ENCODE measurements around the gene OR1G1. TPM values are rescaled to one million over a fixed set of nuclear protein-coding genes. Genes with fewer than 3 reads are reported as not detected.
"Not testable (repeated sequence)": the region's sequence is repeated elsewhere in the genome, so short reads cannot be mapped to it uniquely, and the experiment has no call there.

Gene OR1G1
- total RNA-seq, result not detected in 2 replicates

DNA sequence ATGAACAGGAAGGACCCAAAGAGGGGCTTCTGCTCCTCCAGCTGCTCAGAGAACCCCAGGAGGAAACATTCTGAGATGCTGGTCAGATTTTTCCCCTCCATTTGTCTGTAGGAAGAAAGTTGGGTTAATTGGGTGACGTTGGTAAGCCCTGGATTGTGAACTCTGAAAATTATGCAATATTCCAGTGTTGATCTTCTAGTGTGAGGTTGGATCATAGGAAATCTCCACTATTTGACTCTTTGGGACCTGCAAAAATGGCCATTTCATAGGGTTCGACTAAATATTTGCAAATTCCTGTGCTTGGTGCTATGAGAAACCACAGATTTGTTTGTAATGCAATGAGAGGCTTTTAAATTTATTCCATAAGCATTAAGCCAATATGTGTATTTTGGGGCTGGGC, at the start of gene OR1G1:
Gene OR1G1 (minus strand): TSS at position 101 of the 400 bp plus-strand sequence. CDS start 0 bp downstream, at position 101.
- no peaks in the 10 kb centered on the region for H3K27me3 ChIP-seq (ENCODE audit: control insufficient read depth, insufficient read depth, low read length)
- H3K36me3 ChIP-seq (ENCODE audit: control insufficient read depth, insufficient read depth, low read length), result no peaks in the 10 kb centered on the region
- no peak within 1 kb of the TSS for H3K4me3 ChIP-seq (ENCODE audit: low read depth, low read length)
- TF ChIP-seq, protein P1, sequence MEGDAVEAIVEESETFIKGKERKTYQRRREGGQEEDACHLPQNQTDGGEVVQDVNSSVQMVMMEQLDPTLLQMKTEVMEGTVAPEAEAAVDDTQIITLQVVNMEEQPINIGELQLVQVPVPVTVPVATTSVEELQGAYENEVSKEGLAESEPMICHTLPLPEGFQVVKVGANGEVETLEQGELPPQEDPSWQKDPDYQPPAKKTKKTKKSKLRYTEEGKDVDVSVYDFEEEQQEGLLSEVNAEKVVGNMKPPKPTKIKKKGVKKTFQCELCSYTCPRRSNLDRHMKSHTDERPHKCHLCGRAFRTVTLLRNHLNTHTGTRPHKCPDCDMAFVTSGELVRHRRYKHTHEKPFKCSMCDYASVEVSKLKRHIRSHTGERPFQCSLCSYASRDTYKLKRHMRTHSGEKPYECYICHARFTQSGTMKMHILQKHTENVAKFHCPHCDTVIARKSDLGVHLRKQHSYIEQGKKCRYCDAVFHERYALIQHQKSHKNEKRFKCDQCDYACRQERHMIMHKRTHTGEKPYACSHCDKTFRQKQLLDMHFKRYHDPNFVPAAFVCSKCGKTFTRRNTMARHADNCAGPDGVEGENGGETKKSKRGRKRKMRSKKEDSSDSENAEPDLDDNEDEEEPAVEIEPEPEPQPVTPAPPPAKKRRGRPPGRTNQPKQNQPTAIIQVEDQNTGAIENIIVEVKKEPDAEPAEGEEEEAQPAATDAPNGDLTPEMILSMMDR (IDR thresholded peaks at IDR 0.05; ENCODE audit: insufficient read depth, low read length, poor library complexity, severe bottlenecking), result no peak
- DNase-seq (ENCODE audit: low read depth), result no peak

- Histone ChIP-seq H3K4me3 (ENCODE audit: low read depth, low read length) (no peak overlapping the region), H3K27me3 (ENCODE audit: control insufficient read depth, insufficient read depth, low read length) (no peaks in the 10 kb centered on the region), H3K36me3 (ENCODE audit: control insufficient read depth, insufficient read depth, low read length) (no peaks in the 10 kb centered on the region)
- TF ChIP-seq, protein P1 (IDR thresholded peaks at IDR 0.05; ENCODE audit: insufficient read depth, low read length, poor library complexity, severe bottlenecking), result no peak
- no peak for DNase-seq (ENCODE audit: low read depth)
Observed at GRCh38 chr17:3167574-3167973, 40.2 kb upstream of the OR1G1 start.

- Histone ChIP-seq H3K36me3 (ENCODE audit: control insufficient read depth, insufficient read depth, low read length) (no peaks in the 10 kb centered on the region), H3K27me3 (ENCODE audit: control insufficient read depth, insufficient read depth, low read length) (no peaks in the 10 kb centered on the region)
- TF ChIP-seq, protein P1 (IDR thresholded peaks at IDR 0.05; ENCODE audit: insufficient read depth, low read length, poor library complexity, severe bottlenecking), result no peak
Observed at GRCh38 chr17:3157218-3157617, 29.9 kb upstream of the OR1G1 start.

GRCh38 chr17:3137494-3137893, 10.1 kb upstream of the OR1G1 start:
- H3K36me3 ChIP-seq (ENCODE audit: control insufficient read depth, insufficient read depth, low read length); DNase-seq (ENCODE audit: low read depth); H3K27me3 ChIP-seq (ENCODE audit: control insufficient read depth, insufficient read depth, low read length); H3K4me3 ChIP-seq (ENCODE audit: low read depth, low read length): not testable (repeated sequence)

More at GRCh38 chr17:3157218-3157617, 29.9 kb upstream of the OR1G1 start:
- no peak for DNase-seq (ENCODE audit: low read depth)
- no peak overlapping the region for H3K4me3 ChIP-seq (ENCODE audit: low read depth, low read length)

DNA sequence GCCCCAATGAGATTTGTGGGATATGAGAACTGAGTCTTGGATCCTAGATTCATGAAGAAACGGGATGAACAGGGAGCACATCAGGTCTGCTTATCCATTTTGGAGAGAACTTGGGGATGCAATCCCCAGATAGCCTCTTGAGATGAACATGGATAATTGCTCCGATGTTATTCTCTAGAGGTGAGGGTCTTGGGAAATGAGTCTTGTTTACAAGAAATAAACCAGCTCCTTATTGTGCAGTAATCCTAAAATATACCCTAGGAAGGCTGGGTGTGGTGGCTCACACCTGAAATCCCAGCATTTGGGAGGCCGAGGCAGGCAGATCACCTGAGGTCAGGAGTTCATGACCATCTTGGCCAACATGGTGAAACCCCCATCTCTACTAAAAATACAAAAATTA, 23.0 kb downstream of the OR1G1 start, which contains the start of gene OR1D2:
Gene OR1D2 (minus strand): TSS at position 101 of the 400 bp plus-strand sequence. CDS start 11,426 bp downstream, outside the sequence.
- DNase-seq (ENCODE audit: low read depth), result no peak
- H3K4me3 ChIP-seq (ENCODE audit: low read depth, low read length), result no peak within 1 kb of the TSS
- no peaks in the 10 kb centered on the region for H3K27me3 ChIP-seq (ENCODE audit: control insufficient read depth, insufficient read depth, low read length)
- no peaks in the 10 kb centered on the region for H3K36me3 ChIP-seq (ENCODE audit: control insufficient read depth, insufficient read depth, low read length)
- TF ChIP-seq, protein P1 (IDR thresholded peaks at IDR 0.05; ENCODE audit: insufficient read depth, low read length, poor library complexity, severe bottlenecking), result no peak

Other genes with a start within 250 kb of the OR1G1 start
- not detected in 2 replicates for gene OR1D5, start 63.9 kb downstream of the OR1G1 start, total RNA-seq
- gene OR1D2, start 23.1 kb downstream of the OR1G1 start, total RNA-seq, result not detected in 2 replicates
- gene OR1A2, start 70.0 kb upstream of the OR1G1 start, total RNA-seq, result not detected in 2 replicates
- not detected in 2 replicates for gene OR1A1, start 80.1 kb upstream of the OR1G1 start, total RNA-seq
- 0.14 TPM in 1 of 2 replicates, not detected in the other for gene OR3A1, start 170.8 kb upstream of the OR1G1 start, total RNA-seq

Measured in kidney epithelial cell (primary cell).